ENCODE measurements around the gene SLC36A4.

SLC36A4 gene

DNA sequence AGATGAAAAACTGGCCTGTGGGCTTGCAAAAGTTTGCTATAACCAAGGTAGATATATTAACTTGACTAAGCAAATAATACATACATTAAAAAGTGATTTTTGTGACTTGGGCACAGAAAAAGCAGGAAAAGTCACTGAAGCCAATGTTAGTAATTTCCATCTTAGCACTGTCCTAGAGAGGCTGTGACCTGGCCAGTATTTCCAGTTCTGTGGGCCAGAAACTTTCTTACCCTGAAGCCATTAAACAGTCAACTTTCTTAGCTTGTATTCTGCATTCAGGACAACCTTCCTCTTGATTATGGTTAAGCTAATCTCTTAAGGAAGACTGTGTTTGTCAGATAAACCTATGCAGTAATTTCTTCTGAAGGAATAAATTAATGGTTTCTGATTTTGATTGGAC, 22.3 kb upstream of the SLC36A4 start:
- Histone ChIP-seq H4K8ac (ENCODE audit: low read depth, low read length) (no peak overlapping the region), H4K5ac (ENCODE audit: low read length) (no peak overlapping the region), H2BK5ac (ENCODE audit: low read length) (no peak overlapping the region), H2AK5ac (ENCODE audit: low read length) (no peak overlapping the region), H2BK15ac (replicated peaks; ENCODE audit: low read depth) (no peak overlapping the region), H3K27me3 (ENCODE audit: insufficient read depth, low read length, poor library complexity) (no peaks in the 10 kb centered on the region), H3K9ac (ENCODE audit: low read length) (no peak overlapping the region), H3K27ac (ENCODE audit: low read depth, low read length) (no peak overlapping the region), H3K18ac (ENCODE audit: low read length) (no peak overlapping the region), H2BK120ac (ENCODE audit: low read depth, low read length) (no peak overlapping the region), H3K4me2 (ENCODE audit: low read length) (no peak overlapping the region), H3K56ac (ENCODE audit: low read length) (no peak overlapping the region), H3K23ac (ENCODE audit: low read length) (no peak overlapping the region), H3K4me1 (ENCODE audit: control insufficient read depth, low read depth, low read length) (no peaks in the 10 kb centered on the region), H3K79me1 (ENCODE audit: low read length) (no peaks in the 10 kb centered on the region), H3K79me2 (ENCODE audit: control insufficient read depth, insufficient read depth, low read length) (no peaks in the 10 kb centered on the region), H3K36me3 (ENCODE audit: control insufficient read depth, insufficient read depth, low read length) (no peaks in the 10 kb centered on the region), H3K4me3 (ENCODE audit: low read length) (no peak overlapping the region), H3K4ac (ENCODE audit: low read depth, low read length) (no peak overlapping the region)
- DNase-seq = no peak

DNA sequence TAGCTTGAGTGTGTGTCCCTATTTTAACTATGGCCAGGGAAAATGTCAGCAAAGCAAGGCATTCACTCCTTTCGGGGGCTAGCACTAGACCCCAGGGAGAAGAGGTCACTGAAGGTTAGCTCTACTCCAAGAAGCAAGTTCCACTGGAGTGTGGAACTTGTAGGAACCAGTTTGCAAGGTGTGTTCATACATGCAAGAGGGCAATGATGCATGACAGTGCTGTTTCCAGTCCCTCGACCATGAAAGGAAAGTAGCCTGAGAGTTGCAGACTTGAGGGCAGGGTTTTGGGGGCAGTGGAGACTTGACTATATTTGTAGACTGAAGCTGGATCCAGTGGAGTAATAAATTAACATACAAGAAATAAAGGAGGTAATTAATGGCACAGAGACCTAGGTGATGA, 21.6 kb upstream of the SLC36A4 start:
- H3K27me3 ChIP-seq (ENCODE audit: insufficient read depth, low read length, poor library complexity) = no peaks in the 10 kb centered on the region
- H3K79me2 ChIP-seq (ENCODE audit: control insufficient read depth, insufficient read depth, low read length) = no peaks in the 10 kb centered on the region
- no CpG with 5 or more reads among the region's 2 CpGs for WGBS (ENCODE audit: extremely low coverage, insufficient coverage, low lambda C conversion rate)
- no peak overlapping the region for H2BK120ac ChIP-seq (ENCODE audit: low read depth, low read length)
- no peak overlapping the region for H3K4me2 ChIP-seq (ENCODE audit: low read length)
- H2BK5ac ChIP-seq (ENCODE audit: low read length) = no peak overlapping the region
- no peaks in the 10 kb centered on the region for H3K36me3 ChIP-seq (ENCODE audit: control insufficient read depth, insufficient read depth, low read length)
- H3K4ac ChIP-seq (ENCODE audit: low read depth, low read length) = no peak overlapping the region
- H3K4me3 ChIP-seq (ENCODE audit: low read length) = no peak overlapping the region
- no peak overlapping the region for H4K8ac ChIP-seq (ENCODE audit: low read depth, low read length)
- H3K9ac ChIP-seq (ENCODE audit: low read length) = no peak overlapping the region
- no peak overlapping the region for H3K23ac ChIP-seq (ENCODE audit: low read length)
- no peak overlapping the region for H2BK15ac ChIP-seq (replicated peaks; ENCODE audit: low read depth)
- H3K27ac ChIP-seq (ENCODE audit: low read depth, low read length) = no peak overlapping the region
- H4K5ac ChIP-seq (ENCODE audit: low read length) = no peak overlapping the region
- H3K18ac ChIP-seq (ENCODE audit: low read length) = no peak overlapping the region
- H2AK5ac ChIP-seq (ENCODE audit: low read length) = no peak overlapping the region
- no peaks in the 10 kb centered on the region for H3K4me1 ChIP-seq (ENCODE audit: control insufficient read depth, low read depth, low read length)
- H3K79me1 ChIP-seq (ENCODE audit: low read length) = no peaks in the 10 kb centered on the region
- DNase-seq = no peak
- no peak overlapping the region for H3K56ac ChIP-seq (ENCODE audit: low read length)

- H2BK5ac ChIP-seq (ENCODE audit: low read length) = no peak overlapping the region
- no peaks in the 10 kb centered on the region for H3K4me1 ChIP-seq (ENCODE audit: control insufficient read depth, low read depth, low read length)
- no peak overlapping the region for H2BK15ac ChIP-seq (replicated peaks; ENCODE audit: low read depth)
- H2BK120ac ChIP-seq (ENCODE audit: low read depth, low read length) = no peak overlapping the region
- no peaks in the 10 kb centered on the region for H3K79me2 ChIP-seq (ENCODE audit: control insufficient read depth, insufficient read depth, low read length)
- H4K8ac ChIP-seq (ENCODE audit: low read depth, low read length) = no peak overlapping the region
- no peak overlapping the region for H3K56ac ChIP-seq (ENCODE audit: low read length)
- H3K23ac ChIP-seq (ENCODE audit: low read length) = no peak overlapping the region
- H3K27me3 ChIP-seq (ENCODE audit: insufficient read depth, low read length, poor library complexity) = no peaks in the 10 kb centered on the region
- DNase-seq = no peak
- no peak overlapping the region for H3K4me2 ChIP-seq (ENCODE audit: low read length)
- H3K79me1 ChIP-seq (ENCODE audit: low read length) = no peaks in the 10 kb centered on the region
- no peak overlapping the region for H3K4me3 ChIP-seq (ENCODE audit: low read length)
- H3K18ac ChIP-seq (ENCODE audit: low read length) = no peak overlapping the region
- H3K9ac ChIP-seq (ENCODE audit: low read length) = no peak overlapping the region
- no peaks in the 10 kb centered on the region for H3K36me3 ChIP-seq (ENCODE audit: control insufficient read depth, insufficient read depth, low read length)
- no peak overlapping the region for H3K27ac ChIP-seq (ENCODE audit: low read depth, low read length)
- H3K4ac ChIP-seq (ENCODE audit: low read depth, low read length) = no peak overlapping the region
- no peak overlapping the region for H4K5ac ChIP-seq (ENCODE audit: low read length)
- no peak overlapping the region for H2AK5ac ChIP-seq (ENCODE audit: low read length)
- no CpG with 5 or more reads among the region's 5 CpGs for WGBS (ENCODE audit: extremely low coverage, insufficient coverage, low lambda C conversion rate)
Measured at GRCh38 chr11:93216511-93217101, 18.8 kb upstream of the SLC36A4 start.

DNA sequence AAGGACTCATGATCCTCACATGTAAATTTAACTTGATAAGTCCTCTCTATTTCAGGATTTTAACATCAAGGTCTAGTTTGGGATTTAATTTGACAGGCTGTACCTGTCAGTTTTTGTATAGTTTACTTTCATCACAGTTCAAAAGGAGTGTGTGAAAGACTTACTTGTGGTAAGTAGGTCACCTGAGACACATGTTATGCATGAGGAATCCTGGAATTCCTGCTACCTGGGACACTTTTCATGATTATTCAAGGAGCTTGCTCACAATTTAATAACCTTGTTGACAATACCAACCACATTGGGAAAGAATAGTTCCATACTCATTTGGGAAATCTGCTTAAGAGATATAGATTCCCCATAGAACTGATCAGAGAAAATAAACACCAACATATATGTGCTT, 15.8 kb upstream of the SLC36A4 start:
- Histone ChIP-seq H2BK15ac (replicated peaks; ENCODE audit: low read depth) (no peak overlapping the region), H3K4ac (ENCODE audit: low read depth, low read length) (no peak overlapping the region), H3K9ac (ENCODE audit: low read length) (no peak overlapping the region), H3K27ac (ENCODE audit: low read depth, low read length) (no peak overlapping the region), H4K5ac (ENCODE audit: low read length) (no peak overlapping the region), H3K4me1 (ENCODE audit: control insufficient read depth, low read depth, low read length) (no peaks in the 10 kb centered on the region), H2AK5ac (ENCODE audit: low read length) (no peak overlapping the region), H3K79me2 (ENCODE audit: control insufficient read depth, insufficient read depth, low read length) (no peaks in the 10 kb centered on the region), H3K36me3 (ENCODE audit: control insufficient read depth, insufficient read depth, low read length) (no peaks in the 10 kb centered on the region), H2BK5ac (ENCODE audit: low read length) (no peak overlapping the region), H3K4me2 (ENCODE audit: low read length) (no peak overlapping the region), H3K79me1 (ENCODE audit: low read length) (no peaks in the 10 kb centered on the region), H3K18ac (ENCODE audit: low read length) (no peak overlapping the region), H3K27me3 (ENCODE audit: insufficient read depth, low read length, poor library complexity) (no peaks in the 10 kb centered on the region), H3K4me3 (ENCODE audit: low read length) (no peak overlapping the region), H4K8ac (ENCODE audit: low read depth, low read length) (no peak overlapping the region), H2BK120ac (ENCODE audit: low read depth, low read length) (no peak overlapping the region), H3K23ac (ENCODE audit: low read length) (no peak overlapping the region), H3K56ac (ENCODE audit: low read length) (no peak overlapping the region)
- no peak for DNase-seq

GRCh38 chr11:93212094-93212493, 14.3 kb upstream of the SLC36A4 start:
- H4K8ac ChIP-seq (ENCODE audit: low read depth, low read length) = no peak overlapping the region
- H3K4me2 ChIP-seq (ENCODE audit: low read length) = no peak overlapping the region
- no peaks in the 10 kb centered on the region for H3K79me1 ChIP-seq (ENCODE audit: low read length)
- no peak overlapping the region for H3K4me3 ChIP-seq (ENCODE audit: low read length)
- H3K18ac ChIP-seq (ENCODE audit: low read length) = no peak overlapping the region
- no peak overlapping the region for H2AK5ac ChIP-seq (ENCODE audit: low read length)
- no peak overlapping the region for H2BK5ac ChIP-seq (ENCODE audit: low read length)
- H3K9ac ChIP-seq (ENCODE audit: low read length) = no peak overlapping the region
- H3K23ac ChIP-seq (ENCODE audit: low read length) = no peak overlapping the region
- no peaks in the 10 kb centered on the region for H3K36me3 ChIP-seq (ENCODE audit: control insufficient read depth, insufficient read depth, low read length)
- H3K4me1 ChIP-seq (ENCODE audit: control insufficient read depth, low read depth, low read length) = no peaks in the 10 kb centered on the region
- no CpG with 5 or more reads among the region's 4 CpGs for WGBS (ENCODE audit: extremely low coverage, insufficient coverage, low lambda C conversion rate)
- no peaks in the 10 kb centered on the region for H3K27me3 ChIP-seq (ENCODE audit: insufficient read depth, low read length, poor library complexity)
- no peak overlapping the region for H3K4ac ChIP-seq (ENCODE audit: low read depth, low read length)
- H2BK120ac ChIP-seq (ENCODE audit: low read depth, low read length) = no peak overlapping the region
- DNase-seq = no peak
- H4K5ac ChIP-seq (ENCODE audit: low read length) = no peak overlapping the region
- H3K79me2 ChIP-seq (ENCODE audit: control insufficient read depth, insufficient read depth, low read length) = no peaks in the 10 kb centered on the region
- no peak overlapping the region for H3K27ac ChIP-seq (ENCODE audit: low read depth, low read length)
- H3K56ac ChIP-seq (ENCODE audit: low read length) = no peak overlapping the region
- H2BK15ac ChIP-seq (replicated peaks; ENCODE audit: low read depth) = no peak overlapping the region

DNA sequence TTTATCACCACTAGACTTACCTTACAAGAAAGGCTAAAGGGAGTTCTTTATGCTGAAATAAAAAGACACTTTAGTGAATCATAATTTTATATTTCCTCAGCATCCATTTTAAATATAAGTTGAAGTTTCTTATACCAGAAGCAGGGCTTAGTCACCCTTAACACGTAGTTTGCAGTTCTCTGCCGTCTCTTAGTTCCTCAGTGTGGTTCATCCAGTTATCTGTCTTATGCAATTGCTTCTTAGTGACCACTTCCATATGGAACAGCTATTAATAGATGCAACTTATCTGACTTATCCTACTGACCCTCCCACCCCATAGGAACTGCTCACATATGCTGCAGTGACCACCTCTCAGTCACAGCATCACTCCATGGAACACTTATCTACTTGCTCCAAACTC, 11.7 kb upstream of the SLC36A4 start:
- no peak overlapping the region for H3K23ac ChIP-seq (ENCODE audit: low read length)
- no peak overlapping the region for H3K56ac ChIP-seq (ENCODE audit: low read length)
- H3K27me3 ChIP-seq (ENCODE audit: insufficient read depth, low read length, poor library complexity) = no peaks in the 10 kb centered on the region
- H3K4me3 ChIP-seq (ENCODE audit: low read length) = no peak overlapping the region
- no peak overlapping the region for H4K8ac ChIP-seq (ENCODE audit: low read depth, low read length)
- no peaks in the 10 kb centered on the region for H3K79me1 ChIP-seq (ENCODE audit: low read length)
- WGBS (ENCODE audit: extremely low coverage, insufficient coverage, low lambda C conversion rate) = no CpG with 5 or more reads among the region's 2 CpGs
- H2AK5ac ChIP-seq (ENCODE audit: low read length) = no peak overlapping the region
- H3K9ac ChIP-seq (ENCODE audit: low read length) = no peak overlapping the region
- H2BK15ac ChIP-seq (replicated peaks; ENCODE audit: low read depth) = no peak overlapping the region
- no peak overlapping the region for H2BK5ac ChIP-seq (ENCODE audit: low read length)
- H2BK120ac ChIP-seq (ENCODE audit: low read depth, low read length) = no peak overlapping the region
- H4K5ac ChIP-seq (ENCODE audit: low read length) = no peak overlapping the region
- no peak overlapping the region for H3K4ac ChIP-seq (ENCODE audit: low read depth, low read length)
- no peak for DNase-seq
- no peaks in the 10 kb centered on the region for H3K79me2 ChIP-seq (ENCODE audit: control insufficient read depth, insufficient read depth, low read length)
- no peak overlapping the region for H3K27ac ChIP-seq (ENCODE audit: low read depth, low read length)
- no peaks in the 10 kb centered on the region for H3K36me3 ChIP-seq (ENCODE audit: control insufficient read depth, insufficient read depth, low read length)
- no peak overlapping the region for H3K18ac ChIP-seq (ENCODE audit: low read length)
- H3K4me1 ChIP-seq (ENCODE audit: control insufficient read depth, low read depth, low read length) = no peaks in the 10 kb centered on the region
- no peak overlapping the region for H3K4me2 ChIP-seq (ENCODE audit: low read length)
